HTR-8/SVneo (cell line): Measurements from ENCODE around the gene ITLN1.
"Not testable (repeated sequence)": the region's sequence is repeated elsewhere in the genome, so short reads cannot be mapped to it uniquely, and the experiment has no call there.

ENCODE experiments used
- DNase-seq: peaks from one replicate; pipeline ENCODE4 v3.0.0; 2011; ENCODE audit warnings: low spot score, mixed read lengths; ENCODE audit not compliant: insufficient read length
- FAIRE-seq: peaks from 2 replicates; lab custom pipeline; 2011; peaks lifted over from hg19 to GRCh38; lab: Jason Lieb, UNC

Gene ITLN1

DNA sequence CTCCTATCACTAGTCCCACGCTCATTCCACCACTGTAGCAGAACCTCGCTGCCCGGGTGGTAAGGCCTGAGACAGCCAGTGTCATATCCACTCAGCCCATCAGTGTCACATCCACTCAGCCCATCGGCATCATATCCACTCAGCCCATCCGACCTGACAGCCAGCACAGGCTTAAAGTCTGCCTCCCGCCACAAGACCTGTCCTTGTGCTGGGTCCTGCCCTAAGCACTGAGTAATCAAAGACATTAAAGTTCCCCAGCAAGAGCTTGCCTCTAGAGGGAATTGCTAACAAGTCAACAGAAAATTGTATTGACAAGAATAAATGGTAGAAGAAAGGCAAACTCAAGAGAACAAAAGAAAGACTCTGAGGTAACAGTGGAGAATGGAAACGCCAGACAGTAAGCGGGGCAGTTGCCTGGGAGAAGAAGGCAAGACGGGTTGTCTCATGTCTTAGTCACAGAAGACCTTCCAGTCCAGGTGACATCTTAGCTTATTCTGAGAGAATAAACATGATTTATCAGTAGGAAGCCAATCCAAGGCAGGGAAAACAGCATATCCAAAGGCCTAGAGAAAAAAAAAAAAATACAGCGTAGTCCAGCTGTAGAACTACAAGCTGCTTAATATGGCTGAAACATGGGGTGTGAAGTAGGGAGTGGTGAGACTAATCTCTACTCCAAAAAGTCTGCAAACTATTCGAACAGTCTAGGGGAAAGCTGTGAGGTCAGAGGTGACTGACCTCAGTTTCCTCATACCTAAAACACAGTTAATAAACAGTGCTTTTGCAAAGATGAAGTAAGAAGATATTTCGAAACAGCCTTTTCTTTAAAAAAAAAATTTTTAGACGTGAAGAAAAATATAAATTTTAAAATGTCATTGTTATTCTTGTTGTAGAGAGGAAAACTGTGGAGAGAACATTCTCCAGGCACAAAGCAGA lies 1.1 kb downstream of the ITLN1 start:
- DNase-seq: no peak
- no peak for FAIRE-seq

DNA sequence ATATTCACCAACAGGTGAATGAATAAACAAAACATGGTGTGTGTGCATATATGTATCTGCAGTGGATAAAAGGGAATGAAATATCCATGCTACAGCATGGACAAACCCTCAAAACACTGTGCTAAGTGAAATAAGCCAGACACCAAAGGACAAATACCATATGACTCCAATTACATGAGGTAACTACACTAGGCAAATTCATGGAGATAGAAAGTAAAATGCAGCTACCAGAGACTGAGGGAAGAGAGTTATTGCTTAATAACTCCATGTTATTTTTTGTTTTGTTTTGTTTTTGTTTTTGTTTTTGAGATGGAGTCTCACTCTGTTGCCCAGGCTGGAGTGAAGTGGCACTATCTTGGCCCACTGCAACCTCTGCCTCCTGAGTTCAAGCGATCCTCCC lies 2.4 kb downstream of the ITLN1 start:
- DNase-seq: no peak
- FAIRE-seq: no peak

GRCh38 chr1:160881264-160881663 lies 3.7 kb downstream of the ITLN1 start:
- DNase-seq, FAIRE-seq: not testable (repeated sequence)

DNA sequence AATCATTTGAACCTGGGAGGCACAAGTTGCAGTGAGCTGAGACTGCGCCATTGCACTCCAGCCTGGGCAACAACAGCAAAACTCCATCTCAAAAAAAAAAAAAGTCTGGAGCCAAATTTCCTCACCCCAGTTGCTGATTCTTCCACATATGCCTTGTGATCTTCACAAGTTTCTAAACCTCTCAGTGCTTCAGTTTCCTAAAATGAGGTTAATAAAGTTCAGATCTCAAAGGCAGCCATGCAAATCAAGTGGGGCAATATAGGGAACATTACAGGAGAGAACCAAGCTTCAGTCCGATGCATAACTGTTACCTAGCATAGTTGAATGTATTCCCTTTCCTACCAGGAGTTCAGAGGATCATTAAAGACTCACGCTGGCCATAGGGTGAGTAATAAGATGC lies 4.8 kb downstream of the ITLN1 start:
- FAIRE-seq (no peak), DNase-seq (no peak)

DNA sequence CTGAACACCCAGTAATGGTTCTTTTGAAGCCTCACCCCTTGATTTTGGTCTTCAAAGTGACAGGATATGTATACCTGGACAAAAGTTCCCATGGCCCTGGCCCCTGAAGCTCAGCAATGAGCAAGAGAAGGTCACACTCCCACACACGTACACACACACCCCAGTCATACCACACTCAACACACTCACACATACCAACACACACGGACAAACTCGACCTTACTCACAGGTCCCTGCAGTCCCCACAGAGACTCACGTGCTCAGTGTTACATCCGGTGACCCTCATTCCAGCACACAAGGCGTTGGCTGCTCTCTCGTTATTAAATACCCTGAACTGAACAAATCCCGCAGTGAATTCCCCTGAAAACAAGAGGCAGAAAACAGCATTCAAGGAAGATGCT lies 5.9 kb downstream of the ITLN1 start:
- FAIRE-seq (no peak), DNase-seq (no peak)

GRCh38 chr1:160877221-160877620 lies 7.8 kb downstream of the ITLN1 start:
- no peak for DNase-seq
- no peak for FAIRE-seq

GRCh38 chr1:160876311-160876710 lies 8.7 kb downstream of the ITLN1 start:
- FAIRE-seq: no peak
- no peak for DNase-seq

- FAIRE-seq, DNase-seq: not testable (repeated sequence)
These were observed 9.4 kb downstream of the ITLN1 start for GRCh38 chr1:160875591-160875990.

DNA sequence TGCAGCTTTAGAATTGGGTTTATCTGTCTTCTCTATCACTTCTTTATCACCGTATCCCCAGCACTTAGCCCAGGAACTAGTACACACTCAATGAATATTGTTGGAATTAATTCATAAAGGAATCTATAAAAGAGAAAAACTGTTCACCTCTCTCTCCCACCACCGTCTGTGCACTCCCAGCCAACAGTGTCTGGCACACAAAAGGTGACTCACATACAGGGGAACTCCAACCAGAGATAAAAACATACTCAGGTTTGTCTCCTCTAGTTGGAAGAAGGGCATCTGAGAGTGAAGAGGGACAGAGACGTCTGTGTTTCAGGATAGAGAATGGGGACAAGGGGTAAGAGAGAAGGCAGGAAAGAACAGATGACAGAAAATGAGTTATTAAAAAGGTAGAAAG lies 10.0 kb downstream of the ITLN1 start:
- DNase-seq (no peak), FAIRE-seq (no peak)

GRCh38 chr1:160868141-160868540 lies 16.8 kb downstream of the ITLN1 start:
- no peak for DNase-seq
- FAIRE-seq: no peak

DNA sequence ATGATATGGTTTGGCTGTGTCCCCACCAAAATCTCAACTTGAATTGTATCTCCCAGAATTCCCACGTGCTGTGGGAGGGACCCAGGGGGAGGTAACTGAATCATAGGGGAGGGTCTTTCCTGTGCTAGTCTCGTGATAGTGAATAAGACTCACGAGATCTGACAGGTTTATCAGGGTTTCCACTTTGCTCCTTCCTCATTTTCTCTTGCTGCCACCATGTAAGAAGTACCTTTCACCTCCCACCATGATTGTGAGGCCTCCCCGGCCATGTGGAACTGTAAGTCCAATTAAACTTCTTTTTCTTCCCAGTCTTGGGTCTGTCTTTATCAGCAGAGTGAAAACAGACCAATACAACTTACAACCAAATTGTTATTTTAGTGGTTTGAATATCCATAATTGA lies 17.3 kb downstream of the ITLN1 start:
- not testable (repeated sequence) for FAIRE-seq, DNase-seq

DNA sequence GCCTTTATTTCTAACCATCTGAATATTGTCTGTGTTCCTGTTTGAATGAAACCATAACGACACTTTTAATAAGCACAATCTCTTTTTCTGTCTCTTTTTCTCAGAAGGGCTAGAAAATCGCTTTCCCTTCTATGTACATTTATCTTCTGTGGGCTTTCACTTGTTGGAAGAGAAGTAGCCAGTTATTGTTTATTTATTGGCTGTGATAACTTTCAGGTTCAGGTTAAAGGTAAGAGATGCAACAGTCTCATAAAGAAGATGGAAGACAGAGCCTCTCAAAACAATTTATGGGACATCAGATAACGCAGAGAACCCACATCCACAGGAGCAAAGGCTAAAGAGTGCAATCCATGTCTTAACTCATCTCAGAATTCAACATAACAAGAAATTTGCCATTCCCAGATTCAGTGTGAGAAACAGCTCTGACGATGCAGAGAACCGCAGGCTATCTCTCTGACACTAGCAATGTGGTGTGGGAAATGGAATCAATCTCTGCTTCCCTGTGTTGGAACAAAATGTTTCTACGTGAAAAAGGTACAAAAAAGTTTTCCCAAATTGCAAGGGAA lies 18.2 kb downstream of the ITLN1 start:
- FAIRE-seq (no peak), DNase-seq (no peak)

DNA sequence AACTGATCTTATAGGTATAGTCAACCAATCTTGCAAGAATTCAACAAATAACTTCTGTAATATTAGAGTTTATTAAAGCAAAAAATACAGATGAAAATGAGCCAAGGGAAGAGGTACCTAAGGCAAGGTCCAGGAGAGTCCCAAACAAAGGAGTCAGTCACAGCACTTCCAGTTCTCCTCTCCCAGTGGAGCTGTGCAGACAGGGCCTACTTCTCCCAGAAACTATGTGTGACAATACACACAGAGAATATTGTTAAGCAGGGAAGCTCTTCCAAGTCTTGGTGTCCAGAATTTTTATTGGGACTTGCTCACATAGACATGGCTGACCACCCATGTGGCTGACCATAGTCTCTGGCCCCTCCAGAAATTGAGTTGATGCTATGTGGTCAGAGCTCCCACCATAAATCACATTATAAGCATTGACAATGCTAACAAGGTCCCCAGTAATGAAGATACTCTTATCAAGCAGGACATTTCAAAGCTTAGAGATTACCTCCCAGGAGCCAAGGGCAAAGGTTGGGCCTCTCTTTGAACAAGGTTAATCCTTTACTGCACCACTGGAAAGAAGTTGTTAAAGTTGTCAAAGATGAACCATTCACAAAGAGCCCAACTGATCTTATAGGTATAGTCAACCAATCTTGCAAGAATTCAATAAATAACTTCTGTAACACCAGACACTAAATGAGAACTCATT lies 18.8 kb downstream of the ITLN1 start:
- FAIRE-seq (no peak), DNase-seq (no peak)

DNA sequence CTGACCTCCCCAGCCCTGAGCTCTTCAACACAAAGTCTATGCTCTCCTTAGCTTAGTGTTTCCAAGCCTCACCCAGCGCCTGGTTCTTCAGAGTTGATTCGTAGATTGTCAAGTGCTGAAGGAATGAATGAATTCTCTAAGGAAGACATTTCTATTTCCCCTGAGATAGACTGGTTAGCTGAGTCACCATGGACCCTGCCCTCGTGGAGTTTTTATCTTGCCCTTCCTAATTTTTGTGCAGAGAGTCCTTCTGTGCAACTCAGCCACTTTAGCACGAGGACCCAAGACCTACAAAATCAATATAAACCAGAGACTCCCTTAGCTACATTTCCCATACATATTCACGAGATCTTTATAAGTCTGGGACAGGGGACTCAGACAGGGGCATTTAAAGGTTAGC lies 19.6 kb downstream of the ITLN1 start:
- no peak for DNase-seq
- FAIRE-seq: no peak

GRCh38 chr1:160864173-160864572 lies 20.8 kb downstream of the ITLN1 start:
- DNase-seq (no peak), FAIRE-seq (no peak)

GRCh38 chr1:160863774-160864131 lies 21.2 kb downstream of the ITLN1 start:
- DNase-seq: no peak
- FAIRE-seq: no peak

GRCh38 chr1:160863061-160863773 lies 21.8 kb downstream of the ITLN1 start:
- no peak for FAIRE-seq

DNA sequence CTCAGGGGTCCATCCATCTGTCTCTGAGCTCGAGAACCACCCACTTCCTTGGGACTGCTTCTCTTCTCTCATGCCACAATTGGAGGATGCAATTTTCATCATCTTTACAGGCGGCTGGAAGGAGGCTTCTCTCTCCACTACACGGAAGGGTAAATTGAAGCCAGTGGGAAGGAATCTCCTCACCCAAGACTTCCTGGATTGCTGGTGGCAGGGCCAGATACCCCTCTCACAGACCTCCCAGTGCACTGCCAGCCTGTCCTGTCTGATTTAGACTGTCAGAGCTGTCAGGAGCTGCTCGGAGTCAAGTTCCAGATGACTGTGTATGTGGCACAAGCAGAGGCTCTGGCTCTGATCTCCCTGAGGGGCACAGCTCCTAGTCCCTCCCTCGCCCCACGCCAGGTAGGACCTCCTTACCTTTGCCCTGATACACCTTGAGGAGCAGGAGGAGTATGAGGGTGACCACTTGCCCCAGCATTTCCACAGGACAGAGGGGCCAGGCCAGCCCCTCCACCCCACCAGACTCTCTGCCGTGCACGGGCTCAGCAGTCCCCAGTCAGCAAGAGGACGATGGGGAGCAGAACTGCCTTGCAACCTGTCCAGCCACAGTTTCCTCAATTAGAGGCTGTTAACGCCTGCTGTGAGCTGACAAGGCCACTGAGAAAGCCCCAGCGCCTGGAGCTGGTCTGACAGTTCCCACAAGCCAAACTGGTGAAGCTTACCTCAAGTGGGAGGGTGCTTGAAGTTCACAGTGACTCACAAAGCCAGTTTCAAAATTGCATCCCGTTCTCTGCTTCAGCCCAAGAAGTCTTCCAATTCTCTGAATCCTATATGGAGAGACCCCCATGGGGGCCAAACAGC lies 22.5 kb downstream of the ITLN1 start, which contains the start of gene CD244:
Gene CD244 (minus strand): TSS at position 685 of the 858 bp plus-strand sequence. CDS start 210 bp downstream, at position 475.
- FAIRE-seq: no peak

More at GRCh38 chr1:160863061-160863773, 21.8 kb downstream of the ITLN1 start:
- DNase-seq: no peak

GRCh38 chr1:160860840-160861505 lies 24.0 kb downstream of the ITLN1 start:
- FAIRE-seq (no peak), DNase-seq (no peak)

More for the DNA sequence above, 22.5 kb downstream of the ITLN1 start, which contains the start of gene CD244:
- DNase-seq: no peak
